ENCODE data around the gene GGCX.

The GGCX gene

DNA sequence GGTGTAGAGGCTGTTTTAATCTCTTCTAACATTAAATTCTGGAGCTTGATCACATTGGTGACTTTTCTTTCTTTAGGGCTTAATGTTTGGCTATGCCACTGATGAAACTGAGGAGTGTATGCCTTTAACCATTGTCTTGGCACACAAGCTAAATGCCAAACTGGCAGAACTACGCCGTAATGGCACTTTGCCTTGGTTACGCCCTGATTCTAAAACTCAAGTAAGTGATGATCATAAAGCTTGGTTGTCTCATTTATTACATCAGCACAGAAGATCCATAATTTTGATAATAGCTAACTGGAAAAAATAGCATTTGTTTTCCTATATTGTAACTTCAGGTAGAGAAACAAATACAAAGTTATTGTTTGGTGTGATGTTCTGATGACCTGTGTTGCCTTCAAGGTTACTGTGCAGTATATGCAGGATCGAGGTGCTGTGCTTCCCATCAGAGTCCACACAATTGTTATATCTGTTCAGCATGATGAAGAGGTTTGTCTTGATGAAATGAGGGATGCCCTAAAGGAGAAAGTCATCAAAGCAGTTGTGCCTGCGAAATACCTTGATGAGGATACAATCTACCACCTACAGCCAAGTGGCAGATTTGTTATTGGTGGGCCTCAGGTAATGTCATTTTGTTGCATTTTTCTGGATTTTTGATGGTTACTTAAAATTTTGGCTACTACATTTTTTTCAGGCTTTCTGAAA is 19.4 kb downstream of the GGCX start:
- DNase-seq (ENCODE audit: low read depth) = no peak

DNA sequence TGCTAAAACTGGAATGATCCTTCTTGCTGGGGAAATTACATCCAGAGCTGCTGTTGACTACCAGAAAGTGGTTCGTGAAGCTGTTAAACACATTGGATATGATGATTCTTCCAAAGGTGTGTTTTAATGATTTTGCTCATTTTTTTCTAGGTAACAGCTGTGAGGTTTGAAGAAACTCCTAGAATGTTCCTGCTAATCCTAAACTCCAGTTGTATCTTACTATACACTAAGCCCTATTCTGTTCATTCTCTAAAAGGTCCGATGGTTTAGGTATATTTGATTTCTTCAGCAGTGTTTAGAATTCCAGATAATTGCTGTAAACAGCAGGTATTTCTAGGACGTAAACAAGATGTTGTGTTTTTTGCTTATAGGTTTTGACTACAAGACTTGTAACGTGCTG is 20.0 kb downstream of the GGCX start:
- no peak for DNase-seq (ENCODE audit: low read depth)

DNA sequence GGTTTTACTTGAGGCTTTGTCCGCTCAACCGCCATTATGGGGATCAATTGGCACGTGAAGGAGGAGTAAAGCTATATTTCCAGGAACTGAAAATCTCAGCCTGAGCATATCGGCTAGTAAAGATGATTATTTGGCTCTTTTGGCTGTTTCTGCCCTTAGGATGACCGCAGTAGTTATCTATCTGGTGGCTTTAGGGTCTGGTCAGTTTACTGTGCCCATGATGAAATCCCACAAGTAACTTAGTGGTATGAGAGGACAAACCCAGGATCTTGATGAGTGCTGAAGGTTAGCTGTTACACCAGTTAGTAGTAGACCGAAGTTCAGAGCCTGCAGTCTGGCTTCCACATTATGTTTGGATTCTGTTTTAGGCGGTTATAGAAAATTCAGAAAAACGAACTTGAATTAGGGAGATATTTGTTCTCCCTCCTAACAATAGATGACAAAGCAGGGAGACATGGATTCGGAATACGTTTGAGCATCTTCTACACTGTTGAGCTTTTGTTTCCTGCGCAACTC is 21.1 kb downstream of the GGCX start:
- no peak for DNase-seq (ENCODE audit: low read depth)

DNA sequence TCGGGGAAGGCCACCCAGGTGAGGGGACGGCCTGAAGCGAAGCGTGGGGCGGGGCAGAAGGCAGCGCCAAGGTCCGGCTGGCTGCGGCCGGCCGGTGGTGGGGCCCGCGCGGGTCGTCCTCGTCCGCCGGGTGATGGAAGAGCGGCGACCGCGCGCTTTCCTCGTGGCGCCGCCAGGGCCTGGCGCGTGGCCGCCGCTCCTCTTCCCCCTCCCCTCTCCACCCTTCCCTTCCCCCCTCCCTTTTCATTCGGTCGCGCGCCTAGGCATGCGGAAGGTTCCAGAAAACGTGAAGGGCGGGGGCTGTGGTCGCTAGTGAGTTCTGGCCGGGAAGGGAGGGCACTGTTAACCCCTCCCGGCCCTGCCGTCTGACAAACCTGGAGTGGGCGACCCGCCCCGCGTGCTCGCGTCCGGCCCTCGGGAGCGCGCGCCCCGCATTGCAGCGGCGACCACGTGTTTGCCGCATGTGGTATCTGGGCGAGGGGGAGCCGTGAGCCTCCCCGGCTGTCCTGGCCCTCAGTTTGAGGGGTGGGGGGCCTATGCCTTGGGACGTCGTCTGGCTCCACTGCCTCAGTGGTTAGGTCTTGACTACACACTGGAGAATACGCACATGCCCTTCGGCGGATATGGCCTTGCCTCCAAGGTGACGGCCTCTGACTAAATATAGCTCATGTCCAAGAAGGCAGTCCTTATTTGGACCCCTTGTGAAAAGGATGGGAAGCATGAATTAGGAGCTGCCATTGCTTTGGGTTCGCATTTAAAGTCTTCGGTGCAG is 21.7 kb downstream of the GGCX start:
- DNase-seq (ENCODE audit: low read depth) = peak; percentile 42

DNA sequence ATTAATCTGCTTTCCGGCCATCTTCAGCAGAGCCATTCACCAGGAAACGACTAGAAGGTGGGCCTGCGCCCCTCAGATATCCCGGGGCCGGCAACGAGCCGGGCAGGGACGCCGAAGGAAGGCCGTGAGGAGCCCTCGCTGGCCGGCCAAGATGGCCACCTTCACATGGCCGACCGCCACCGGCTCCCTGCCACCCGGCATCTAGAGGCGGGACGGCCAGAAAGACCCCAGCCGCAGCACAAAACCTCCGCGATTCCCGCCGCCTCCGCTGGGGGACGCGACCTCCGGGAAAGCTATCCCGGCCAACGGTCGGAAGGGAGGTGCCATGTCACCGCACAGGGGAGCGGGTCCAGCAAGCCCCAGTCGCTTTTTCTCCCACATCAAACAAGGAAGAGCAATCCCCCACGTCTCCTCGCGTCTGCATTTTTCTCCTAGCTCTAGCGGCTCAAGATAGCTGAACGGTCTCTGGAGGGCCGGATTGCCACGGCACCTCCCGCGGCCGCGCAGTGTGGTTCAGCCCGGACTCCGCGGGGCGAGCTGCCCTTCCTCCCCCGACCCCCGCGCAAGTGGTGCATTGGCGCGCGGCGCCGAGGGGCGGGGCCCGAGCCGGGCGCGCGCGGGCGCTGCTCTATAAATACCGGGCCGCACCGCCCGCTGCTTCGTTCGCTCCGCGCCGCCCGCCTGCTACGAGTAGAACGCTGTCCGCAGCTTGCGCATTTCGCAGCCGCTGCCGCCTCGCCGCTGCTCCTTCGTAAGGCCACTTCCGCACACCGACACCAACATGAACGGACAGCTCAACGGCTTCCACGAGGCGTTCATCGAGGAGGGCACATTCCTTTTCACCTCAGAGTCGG is 22.6 kb downstream of the GGCX start, which contains the start of gene MAT2A:
Gene MAT2A, plus strand, starts transcription at position 662 of the 854 bp plus-strand sequence. Its CDS starts 120 bp downstream, at position 782.
- peak; percentile 71 for DNase-seq (ENCODE audit: low read depth)

DNA sequence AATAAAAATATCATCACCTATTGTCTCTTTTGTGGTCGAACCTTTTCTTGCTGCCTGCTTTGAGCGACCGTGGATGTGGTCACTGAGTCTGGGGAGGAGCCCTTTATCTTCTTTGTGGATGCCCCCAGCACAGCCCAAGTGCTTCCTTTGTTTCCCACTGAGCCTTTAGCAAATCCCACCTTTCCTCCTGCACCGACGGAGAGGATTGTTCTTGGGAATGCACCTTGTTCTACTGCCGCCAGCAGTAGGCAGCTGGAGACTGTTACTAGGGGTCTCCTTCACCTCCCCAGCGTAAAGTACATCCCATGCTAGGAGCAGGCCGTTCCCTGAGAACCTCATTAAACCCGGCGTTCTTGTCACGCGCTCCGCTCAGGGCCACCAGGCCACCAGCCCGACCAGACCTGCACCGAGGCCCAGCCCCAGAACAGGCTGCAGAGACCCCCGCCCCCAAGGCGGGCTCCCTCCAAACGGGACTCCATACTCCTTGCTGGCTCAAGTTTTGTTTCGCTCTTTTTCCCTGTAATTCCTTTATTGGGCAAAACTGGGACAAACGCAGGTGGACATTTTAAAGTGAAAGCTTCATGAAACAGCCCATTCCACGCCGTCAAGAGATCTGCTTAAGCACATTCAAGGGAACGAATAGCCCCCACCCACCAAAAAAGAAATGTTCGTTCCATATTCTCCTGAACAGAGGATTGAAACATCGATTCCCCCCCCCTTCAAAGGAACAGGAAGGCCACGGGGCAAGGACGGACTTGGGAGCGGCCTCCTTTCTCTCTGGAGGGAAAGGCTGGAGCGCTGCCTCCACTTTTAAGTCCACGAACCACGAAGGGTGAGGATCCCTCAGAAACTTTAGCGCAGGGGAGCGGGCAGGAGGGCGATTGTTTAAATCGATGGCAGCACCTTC is 23.4 kb downstream of the GGCX start:
- no peak for DNase-seq (ENCODE audit: low read depth)

DNA sequence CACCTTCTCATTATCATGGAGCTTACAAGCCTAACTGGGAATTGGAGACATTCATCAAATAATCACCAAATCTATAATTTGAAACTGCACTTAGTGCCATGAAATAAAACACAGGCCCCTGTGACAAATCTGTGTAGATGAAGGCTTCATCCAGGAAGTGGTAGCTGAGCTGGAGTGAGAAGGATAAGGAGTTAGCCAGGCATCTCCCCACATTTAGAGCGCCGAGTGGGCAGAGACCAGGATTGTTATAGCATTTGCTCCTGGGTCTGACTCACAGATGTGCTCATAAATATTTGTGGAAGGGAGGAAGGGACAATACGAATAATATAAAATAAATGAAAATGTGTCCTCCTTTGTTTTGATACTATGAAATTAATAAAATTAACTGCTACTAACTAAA is 24.8 kb downstream of the GGCX start:
- DNase-seq (ENCODE audit: low read depth) = no peak

DNA sequence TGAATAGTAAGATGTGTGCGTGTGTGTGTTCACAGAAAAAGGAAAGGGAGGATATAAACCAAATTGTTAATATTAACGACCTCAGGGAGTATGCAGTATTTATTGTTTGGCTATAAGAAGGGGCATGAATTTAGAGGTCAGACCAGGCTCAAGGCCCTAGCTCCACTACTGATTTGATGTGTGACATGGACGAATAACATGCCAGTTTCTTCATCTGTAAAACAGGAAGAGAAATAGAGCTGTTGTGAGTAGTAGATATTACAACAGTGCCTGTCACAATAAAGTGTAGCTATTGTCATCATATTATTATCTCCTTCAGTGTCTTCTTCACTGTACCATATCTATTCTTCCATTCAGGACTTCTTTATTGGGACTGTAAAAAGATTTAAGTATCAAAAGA is 26.4 kb downstream of the GGCX start:
- DNase-seq (ENCODE audit: low read depth) = no peak

DNA sequence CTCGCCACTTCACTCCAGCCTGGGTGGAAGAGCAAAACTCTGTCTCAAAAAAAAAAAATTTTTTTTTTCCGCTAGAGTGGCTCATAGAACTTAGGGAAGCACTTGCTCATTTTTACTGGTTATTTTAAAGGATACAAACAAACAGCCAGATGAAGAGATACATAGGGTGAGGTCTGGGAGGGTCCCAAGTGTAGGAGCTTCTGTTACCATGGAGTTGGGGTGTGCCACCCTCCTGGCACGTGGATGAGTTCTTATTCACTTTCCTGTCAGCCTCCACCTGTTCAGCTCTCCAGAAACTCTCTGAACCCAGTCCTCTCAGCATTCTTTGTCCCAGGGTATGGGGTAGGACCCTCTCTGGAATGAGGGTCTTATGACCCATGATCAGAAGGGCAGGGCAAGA is 27.2 kb downstream of the GGCX start:
- DNase-seq (ENCODE audit: low read depth) = no peak

DNA sequence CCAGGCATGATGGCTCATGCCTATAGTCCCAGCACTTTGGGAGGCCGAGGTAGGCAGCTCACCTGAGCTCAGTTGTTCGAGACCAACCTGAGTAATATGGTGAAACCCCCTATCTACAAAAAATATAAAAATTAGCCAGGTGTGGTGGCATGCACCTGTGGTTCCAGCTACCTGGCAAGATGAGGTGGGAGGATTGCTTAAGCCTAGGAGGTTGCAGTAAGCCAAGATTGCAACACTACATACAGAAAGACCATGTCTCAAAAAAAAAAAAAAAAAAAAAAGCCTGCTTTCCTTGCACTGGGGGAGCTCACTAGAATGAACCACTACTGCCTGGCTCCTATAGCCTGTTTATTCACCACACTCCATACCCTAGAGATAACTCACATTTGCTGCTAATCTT is 29.7 kb downstream of the GGCX start:
- DNase-seq (ENCODE audit: low read depth) = no peak

DNA sequence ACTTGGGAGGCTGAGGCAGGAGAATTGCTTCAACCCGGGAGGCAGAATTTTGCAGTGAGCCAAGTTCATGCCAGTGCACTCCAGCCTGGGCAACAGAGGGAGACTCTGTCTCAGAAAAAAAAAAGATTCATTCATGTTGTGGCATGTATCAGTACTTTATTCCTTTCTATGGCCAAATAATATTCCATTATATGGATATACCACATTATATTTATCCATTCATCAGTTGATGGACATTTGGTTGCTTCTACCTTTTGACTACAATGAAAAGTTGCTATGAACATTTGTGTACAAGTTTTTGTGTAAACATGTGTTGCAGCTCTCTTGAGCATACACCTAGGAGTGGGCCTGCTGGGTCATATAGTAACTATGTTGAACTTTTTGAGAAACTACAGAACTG is 31.5 kb downstream of the GGCX start:
- DNase-seq (ENCODE audit: low read depth) = no peak

DNA sequence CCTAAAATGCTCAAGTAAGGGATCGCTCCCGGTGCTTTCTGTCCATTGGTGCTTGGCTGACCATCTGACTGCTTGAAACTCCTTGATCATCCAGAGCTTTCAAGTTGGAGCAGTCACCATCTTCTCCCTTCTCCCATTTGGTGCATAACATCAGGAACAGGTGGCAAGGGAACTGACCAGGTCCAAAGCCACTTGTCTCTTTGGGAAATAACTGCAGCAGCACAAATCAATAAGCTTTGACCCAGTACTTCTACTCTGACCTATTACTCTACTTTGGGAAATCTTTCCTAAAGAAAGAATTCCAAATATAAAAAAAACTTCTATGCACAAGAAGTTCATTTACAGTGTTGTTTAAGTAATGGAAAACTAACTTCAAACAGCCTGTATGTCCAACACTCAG is 32.9 kb downstream of the GGCX start:
- no peak for DNase-seq (ENCODE audit: low read depth)

DNA sequence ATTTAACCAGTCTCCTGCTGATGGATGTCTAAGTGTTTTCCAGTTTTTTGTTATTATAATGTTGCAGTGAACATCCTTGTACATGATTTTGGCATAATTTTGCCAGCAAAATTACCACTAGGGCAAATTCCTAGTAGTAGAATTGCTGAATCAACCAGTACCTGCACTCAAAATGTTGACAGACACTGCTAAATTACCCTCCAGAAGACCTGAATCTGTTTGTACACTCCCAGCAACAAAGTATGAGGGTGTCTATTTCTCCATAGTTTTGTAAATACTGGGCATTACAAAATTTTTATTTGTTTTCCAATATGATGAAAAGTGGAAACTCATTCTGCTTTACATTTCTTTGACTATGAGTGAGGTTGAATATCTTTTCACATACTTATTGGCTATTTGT is 33.5 kb downstream of the GGCX start:
- no peak for DNase-seq (ENCODE audit: low read depth)

DNA sequence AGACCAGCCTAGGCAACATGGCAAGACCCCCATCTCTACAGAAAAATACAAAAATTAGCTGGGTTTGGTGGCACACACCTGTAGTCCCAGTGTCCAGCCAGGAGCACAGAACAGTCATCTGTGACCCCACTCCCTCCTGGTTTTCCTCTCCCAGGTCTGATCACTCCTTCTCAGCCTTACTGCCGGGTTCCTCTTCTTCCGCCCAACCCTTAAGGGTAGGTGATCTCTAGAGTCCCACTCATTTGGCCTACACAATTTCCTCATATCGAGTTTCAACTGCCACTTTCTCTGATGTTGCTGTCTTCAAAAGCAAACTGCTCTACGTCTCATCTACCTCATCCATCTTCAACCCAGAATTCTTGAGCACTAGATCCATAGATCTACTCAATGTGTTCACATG is 35.7 kb downstream of the GGCX start:
- no peak for DNase-seq (ENCODE audit: low read depth)

DNA sequence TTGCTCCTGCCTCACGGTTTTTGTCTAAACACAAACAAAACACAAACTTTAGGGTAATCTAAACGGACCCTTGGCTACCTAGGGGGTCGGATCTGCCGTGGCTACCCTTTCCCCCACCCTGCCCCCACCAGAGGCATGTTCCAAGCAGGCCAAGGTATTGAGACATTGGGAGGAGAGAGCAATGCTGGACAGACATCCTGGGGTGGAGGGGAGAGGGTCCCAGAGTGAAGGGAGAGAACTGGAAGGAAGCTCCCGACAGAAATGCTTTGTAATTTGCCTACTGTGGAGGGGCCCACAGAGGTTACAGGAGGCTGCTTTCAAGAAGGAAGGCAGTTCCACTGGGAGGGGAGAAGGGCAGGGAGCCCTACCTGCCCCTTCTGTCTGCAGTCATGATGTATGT is 36.3 kb downstream of the GGCX start:
- DNase-seq (ENCODE audit: low read depth) = no peak

DNA sequence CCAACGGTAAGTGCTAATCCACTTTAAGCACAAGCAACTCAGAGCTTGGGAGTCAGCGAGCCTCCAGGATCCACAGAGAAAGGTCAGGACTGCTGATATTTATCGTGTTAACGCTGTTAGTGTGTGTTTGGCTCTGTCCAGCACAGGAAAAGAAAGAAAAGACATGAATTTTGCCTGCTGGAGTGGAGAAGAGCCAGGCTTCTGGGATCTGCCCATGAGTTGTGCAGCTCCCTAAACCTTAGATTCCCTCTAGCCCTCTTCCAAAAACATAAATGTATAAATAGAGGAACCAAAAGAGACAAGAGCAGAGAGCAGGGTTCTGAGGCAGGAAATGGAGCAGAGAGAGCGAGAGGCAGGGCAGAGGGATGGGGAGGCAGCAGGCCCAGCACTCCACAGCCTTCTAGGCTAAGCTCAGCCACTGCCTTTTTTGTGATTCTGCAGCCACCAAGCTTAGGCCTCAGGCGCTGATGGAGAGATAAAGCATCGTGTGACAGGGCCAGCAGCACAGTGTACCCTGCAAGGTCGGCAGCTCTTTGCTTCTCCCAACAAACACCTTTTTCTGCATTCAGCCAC is 36.9 kb downstream of the GGCX start:
- DNase-seq (ENCODE audit: low read depth) = no peak

DNA sequence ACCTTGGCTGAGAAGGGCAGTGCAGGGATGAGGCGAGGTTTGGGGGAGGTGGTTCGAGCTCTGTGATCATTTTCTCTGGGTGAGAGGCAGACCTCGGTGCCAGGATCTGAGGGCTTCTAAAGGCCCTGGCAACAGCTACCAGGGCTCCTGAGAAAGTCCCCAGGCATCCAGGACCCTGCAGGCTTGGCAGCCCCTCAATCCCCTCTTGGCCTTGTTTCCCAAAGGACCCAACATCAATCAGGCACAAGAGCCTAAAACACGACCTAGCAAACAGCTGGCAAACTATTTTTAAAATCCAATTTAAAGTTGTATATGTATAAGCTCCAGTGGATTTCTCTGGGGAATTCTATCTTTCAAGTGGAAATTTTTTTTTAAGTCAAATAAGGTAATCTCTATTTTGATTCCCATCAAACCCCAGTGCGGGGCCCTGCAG is 37.4 kb downstream of the GGCX start:
- no peak for DNase-seq (ENCODE audit: low read depth)

DNA sequence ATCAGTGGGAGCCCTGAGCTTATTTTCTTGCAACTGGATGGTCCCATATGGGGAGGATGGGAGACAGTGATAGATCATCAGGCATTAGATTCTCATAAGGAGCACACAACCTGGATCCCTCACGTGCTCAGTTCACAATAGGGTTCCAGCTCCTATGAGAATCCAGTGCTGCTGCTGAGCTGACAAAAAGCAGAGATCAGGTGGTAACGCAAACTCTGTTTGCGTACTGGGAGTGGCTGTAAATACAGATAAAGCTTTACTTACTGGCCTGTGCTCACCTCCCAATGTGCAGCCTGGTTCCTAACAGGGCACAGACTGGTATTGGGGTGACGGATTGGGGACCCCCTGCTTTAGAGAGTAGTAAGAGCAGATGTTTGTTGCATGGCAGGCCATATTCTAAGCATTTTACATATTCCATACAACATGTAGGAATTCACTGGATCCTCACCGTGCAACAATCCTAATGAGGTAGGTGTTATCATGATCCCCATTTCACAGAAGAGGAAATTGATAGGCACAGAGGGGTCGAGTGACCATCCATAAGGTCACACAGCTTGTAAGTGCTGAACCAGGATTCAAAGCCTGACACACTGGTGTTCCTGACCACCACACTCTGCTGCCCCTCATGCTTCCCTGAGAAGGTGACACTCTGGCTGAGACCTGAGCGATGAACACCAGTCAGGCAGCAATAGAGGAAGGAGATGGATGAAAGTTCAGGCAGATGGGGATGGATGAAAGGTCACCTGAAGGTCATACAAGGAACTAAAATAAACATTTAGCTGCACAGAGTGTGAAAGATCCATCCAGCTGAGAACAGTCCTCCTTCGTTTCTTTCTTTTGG is 38.0 kb downstream of the GGCX start:
- DNase-seq (ENCODE audit: low read depth) = no peak

DNA sequence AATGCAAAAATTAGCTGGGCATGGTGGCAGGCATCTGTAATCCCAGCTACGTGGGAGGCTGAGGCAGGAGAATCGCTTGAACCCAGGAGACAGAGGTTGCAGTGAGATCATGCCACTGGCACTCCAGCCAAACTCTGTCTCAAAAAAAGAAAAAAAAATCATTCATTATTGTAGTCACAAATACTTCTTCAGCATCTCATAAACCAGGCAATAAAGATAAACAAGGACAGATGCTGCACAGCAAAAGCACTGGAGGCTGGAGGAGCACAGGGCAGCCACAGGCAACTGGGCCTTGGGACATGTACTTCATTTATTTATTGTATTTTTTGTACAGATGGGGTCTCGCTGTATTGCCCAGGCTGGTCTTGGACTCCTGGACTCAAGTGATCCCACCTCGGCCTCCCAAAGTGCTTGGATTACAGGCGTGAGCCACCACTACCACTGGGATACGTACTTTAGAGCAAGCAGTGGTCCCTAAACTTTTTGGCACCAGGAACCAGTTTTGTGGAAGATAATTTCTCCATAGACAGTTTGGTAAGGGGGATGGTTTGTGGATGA is 39.1 kb downstream of the GGCX start:
- no peak for DNase-seq (ENCODE audit: low read depth)

Measured in stimulated activated CD8-positive, alpha-beta memory T cell treated with anti-CD3 and anti-CD28 coated beads, Interleukin-15, amount 100 ng/mL, for 1 hour (primary cell).